Activated gamma-delta T cell treated with Interleukin-2 at 50 U/mL for 16 hours (primary cell): ENCODE results near the gene CFH.
"Not testable (repeated sequence)": the region's sequence is repeated elsewhere in the genome, so short reads cannot be mapped to it uniquely, and the experiment has no call there.

Experiments used
- DNase-seq: peaks from one replicate; pipeline ENCODE4 v3.0.0-alpha.2; 2020

CFH gene

GRCh38 chr1:196651637-196652215, at the start of gene CFH:
Gene CFH (plus strand): TSS chr1:196652043. CDS start chr1:196652118, 75 bp downstream.
- DNase-seq: no peak

- no peak for DNase-seq
Observed at GRCh38 chr1:196603651-196604050, 48.2 kb upstream of the CFH start.

DNA sequence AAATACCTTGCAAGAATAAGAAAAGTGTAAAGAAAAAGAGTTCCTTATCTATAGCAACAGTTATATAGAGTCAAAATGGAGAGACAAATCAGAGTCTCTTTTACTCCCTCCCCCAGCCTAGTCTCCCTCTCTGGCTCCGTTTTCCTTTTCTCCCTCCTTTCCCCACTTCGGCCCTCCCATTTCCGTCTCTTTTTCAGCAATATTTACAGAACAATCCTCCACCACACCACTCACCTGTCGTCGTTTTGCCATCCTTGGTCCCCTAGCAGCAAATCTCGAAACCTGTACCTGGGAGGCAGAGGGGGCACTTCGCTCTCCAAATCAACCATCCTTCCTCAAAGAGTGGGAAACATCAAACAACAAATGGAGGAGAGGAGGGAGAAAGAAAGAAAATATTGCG, 43.9 kb upstream of the CFH start:
- DNase-seq: no peak

GRCh38 chr1:196608390-196609369, 43.2 kb upstream of the CFH start, which contains the start of gene KCNT2:
Gene KCNT2 (minus strand): TSS chr1:196608440. CDS start chr1:196608309, 131 bp downstream.
- no peak for DNase-seq

DNA sequence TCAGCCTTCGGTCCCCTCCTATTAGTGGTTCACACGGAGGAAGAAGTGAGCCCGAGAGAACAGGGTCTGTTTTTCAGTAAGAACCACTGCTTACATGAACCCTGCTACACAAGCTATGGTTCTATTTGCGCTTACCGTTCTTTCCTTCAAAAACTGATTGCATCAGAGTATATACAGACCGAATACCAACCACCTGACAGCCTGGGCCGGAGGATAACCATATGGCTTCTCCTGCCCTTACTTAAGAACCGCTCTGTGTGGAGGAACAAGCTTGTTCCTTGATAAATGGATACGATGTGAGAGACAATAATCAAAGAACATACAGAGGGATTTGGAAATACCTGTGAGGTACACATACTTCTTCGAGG, 42.5 kb upstream of the CFH start:
- no peak for DNase-seq

DNA sequence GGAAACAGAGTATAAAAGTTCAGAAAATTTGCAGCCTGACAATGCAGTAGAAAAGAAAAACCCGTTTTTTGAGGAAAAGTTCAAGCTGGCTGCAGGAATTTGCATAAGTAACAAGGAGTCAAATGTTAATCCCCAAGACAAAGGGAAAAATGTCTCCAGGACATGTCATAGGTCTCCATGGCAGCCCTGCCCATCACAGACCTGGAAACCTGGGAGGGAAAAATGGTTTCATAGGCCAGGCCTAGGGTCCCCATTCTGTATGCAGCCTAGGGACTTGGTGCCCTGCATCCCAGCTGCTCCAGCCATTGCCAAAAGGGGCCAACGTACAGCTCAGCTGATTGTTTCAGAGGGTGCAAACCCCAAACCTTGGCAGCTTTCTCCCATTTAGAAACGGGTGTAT, 40.0 kb upstream of the CFH start:
- DNase-seq: no peak

DNA sequence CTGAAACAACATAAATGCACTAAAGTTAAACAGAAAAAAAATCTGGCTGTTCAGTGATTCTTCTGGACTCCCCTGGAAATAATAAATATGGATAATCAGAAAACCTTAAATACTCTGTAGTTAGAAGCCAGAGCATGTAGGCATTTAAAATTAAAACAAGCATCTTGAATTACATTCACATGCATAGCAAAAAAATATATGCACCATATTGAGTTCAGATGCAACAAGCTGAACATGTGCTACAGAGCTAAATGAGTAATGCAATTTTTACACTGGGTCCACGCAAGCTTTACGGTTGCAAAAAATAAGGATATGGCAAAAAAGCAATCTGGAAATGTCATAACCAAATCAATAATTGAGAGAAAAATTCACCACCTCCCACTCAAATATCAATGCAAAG, 32.1 kb upstream of the CFH start:
- DNase-seq: no peak

DNA sequence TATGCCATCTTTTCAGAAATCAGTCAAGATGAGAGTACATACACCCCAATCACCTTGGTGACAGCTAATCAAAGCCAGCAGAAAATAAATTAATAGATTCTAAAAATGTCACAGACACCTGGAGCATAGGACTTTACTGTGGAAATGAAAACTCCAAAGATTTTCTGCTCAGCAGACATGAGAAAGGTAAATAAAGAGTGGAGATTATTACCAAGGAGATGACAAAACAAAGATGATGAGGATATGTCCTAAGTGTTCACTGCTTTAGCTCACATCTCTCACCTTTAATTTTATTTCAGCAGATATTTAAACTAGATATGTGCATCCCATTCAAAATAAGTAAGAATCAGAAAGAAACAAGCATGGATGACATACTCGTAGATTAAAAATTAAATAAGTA, 28.8 kb upstream of the CFH start:
- DNase-seq: no peak

GRCh38 chr1:196628838-196629237, 23.0 kb upstream of the CFH start:
- no peak for DNase-seq

GRCh38 chr1:196637606-196638005, 14.2 kb upstream of the CFH start:
- no peak for DNase-seq

DNA sequence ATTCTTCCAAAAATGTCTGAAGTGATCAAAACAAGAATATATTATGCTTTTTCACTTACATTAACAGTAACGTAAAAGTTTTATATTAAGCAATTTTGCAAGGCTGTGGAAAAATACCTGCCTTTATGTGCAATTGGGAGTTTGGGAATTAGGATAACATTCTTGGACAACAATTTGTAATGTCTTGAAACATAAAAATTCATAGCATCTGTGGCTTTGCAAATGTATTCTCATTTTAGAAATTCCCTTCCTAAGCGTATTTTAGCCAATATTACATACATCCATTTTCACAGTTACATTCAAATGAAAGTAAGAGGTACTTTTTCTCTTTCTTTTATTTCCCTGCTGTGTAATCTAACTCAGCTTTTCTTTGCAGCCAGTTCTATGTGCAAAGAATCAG, 13.4 kb upstream of the CFH start:
- DNase-seq: no peak

DNA sequence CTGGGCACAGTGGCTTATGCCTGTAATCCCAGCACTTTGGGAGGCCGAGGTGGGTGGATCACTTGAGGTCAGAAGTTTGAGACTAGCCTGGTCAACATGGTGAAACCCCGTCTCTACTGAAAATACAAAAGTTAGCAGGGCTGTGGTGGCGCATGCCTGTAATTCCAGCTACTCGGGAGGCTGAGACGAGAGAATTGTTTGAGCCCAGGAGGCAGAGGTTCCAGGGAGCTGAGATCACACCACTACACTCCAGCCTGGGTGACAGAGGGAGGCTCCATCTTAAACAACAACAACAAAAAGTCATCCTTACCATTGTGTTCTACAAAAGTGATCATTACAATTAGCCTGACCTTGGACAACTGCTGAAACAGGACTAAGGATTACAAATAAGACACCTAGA, 12.6 kb upstream of the CFH start:
- not testable (repeated sequence) for DNase-seq

DNA sequence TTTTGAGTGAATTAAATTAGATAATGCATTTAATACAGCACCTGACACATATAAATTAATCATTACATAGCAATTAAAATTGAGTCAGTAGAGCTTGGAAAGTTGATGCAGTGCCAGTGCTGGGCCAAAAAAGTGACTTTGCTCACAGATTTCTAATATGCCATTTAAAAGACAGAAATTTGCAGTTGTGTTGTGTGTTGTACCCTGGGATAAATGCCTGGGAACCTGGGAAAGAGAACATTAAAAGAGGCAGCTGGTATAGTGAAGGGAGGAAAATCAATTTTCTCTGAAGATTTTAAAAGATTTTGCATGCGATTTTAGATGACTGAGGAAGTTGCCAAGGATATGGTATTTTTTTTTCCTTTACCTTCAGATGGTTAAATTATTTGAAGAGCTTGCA, 10.9 kb upstream of the CFH start:
- DNase-seq: no peak

DNA sequence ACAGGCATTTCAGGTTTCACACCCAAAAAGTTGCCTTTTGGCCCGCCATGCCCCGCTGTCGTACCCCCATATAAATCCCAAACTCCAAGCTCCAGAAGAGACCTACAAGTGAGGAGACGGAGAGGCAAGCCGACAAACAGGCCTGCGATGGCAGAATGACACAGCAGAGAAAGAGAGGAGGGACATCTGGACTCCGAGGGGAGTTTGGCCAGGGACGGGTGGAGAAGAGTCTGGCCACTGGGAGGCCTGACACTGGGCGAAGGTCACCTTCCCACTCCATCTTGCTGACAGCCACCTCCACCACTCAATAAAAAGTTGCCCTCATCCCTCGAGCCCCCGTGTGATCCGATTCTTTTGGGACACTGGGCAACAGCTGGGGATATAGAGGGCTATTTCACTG, 1.9 kb upstream of the CFH start:
- DNase-seq: no peak

GRCh38 chr1:196650403-196650802, 1.4 kb upstream of the CFH start:
- DNase-seq: no peak

DNA sequence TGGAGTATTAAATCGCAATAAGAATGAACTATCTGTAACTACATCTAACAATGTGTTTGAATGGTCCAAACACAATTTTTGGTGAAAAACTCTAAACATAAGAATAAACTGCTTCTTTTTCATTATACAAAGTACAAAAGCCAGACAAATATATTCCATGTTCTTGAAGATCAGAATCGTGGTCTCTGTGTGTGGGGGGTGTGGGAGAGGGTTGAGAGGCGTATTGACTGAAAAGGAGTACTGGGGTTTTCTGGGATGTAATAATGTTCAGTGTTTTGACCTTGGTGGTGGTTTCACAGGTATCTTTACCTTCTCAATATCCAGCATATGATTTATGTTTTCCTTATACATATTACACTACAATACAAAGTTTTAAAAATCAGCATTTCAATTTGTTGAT, 764 bp upstream of the CFH start:
- DNase-seq: no peak

DNA sequence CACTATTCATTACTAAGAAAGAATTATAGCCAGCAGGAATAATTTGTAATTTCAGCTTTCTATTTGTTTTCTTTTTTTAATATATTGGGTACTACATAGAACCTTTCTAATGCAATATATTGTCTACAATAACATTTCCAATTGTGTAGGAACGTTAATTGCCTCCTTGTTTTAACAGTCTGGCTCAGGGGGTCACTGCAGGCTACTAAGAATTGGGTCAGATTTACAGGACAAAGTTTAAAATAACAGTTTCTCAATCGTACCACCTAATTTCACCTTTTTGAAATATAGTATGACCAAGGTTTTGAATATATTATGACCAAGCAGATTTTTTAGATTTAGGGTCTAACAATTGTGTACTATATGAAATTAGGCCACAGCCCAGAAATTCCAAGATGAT, 2.4 kb downstream of the CFH start:
- DNase-seq: no peak

- no peak for DNase-seq
Observed at GRCh38 chr1:196655071-196655470, 3.2 kb downstream of the CFH start.

DNA sequence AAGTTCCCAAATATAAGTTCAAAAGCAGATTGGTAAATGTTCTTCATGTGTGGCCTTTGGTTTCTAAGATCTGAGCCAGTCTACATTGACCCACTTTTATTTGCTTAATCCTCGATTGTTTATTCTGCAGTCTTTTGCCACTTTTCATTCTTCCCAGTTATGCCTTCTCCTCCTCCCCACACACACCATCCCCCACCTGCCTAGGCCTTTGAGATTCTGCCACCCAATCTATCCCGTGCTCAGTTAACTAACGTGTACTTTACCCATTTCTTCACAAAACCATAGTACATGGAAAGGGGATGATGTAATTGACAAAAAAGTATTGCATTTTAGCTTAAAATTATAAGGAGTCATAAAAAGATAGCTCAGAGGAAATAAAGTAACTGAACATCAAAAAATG, 3.7 kb downstream of the CFH start:
- DNase-seq: no peak

GRCh38 chr1:196659471-196659870, 7.6 kb downstream of the CFH start:
- no peak for DNase-seq

DNA sequence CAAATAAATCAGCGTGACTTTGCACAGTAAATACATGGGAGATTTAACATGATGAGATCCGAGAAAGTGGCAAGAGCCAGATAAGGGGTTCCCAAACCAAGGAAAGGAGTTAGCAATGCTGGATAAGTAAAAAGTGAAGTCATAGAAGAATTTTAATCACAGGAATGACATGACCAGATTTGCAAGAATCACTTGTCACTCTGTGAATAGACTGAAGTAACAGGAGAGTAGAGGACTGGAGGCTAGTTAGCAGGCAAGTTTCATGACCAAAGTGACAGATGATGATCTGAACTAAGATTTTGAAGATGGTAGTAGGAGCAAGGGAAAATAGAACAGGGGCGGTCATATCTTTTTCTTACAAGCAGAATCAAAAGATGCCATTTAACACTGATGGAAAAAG, 8.4 kb downstream of the CFH start:
- DNase-seq: no peak

- DNase-seq: no peak
Observed at GRCh38 chr1:196660852-196661251, 9.0 kb downstream of the CFH start.

GRCh38 chr1:196661345-196661744, 9.5 kb downstream of the CFH start:
- DNase-seq: no peak

DNA sequence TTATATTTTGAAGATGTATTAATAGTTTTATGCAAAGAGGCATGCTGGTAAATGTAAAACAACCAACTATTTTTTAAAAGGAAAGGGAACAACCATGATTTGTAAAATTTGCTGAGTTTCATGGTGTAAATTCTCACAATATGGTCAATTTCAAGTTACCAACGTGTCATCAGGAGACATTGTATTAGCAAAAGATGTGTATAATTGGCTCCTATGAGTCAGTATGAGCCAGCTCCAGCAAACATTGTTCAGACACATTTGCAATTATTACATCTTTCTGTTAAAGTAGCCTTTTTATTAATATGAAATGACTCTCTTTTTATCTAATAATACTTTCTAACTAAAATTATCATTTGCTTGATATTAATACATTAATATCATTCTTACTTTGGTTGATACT, 15.3 kb downstream of the CFH start:
- DNase-seq: no peak

DNA sequence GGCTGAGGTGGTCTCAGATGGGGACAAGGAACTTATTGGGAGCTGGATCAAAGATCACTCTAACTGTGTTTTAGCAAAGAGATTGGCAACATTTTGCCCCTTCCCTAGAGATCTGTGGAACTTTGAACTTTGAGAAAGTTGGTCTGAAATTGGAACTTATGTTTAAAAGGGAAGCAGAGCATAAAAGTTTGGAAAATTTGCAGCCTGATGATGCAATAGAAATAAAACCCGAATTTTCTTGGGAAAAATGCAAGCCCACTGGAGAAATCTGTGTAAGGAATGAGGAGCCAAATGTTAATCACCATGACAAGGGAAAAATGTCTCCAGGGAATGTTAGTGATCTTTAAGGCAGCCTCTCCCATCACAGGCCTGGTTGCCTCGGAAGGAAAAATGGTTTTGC, 17.2 kb downstream of the CFH start:
- no peak for DNase-seq
